Neutrophil (primary cell): ENCODE measurements around the gene FHIP2A.

Source experiments
- H3K27ac ChIP-seq: fragments of 200-600 bp; sonication (generic); 2 replicates; pipeline ENCODE4 v1.5.1; 2016; ENCODE audit warnings: mild to moderate bottlenecking, moderate library complexity
- H3K27me3 ChIP-seq: fragments of 200-600 bp; sonication (generic); 2 replicates; pipeline ENCODE4 v1.6.0; 2016; ENCODE audit warnings: mild to moderate bottlenecking
- H3K36me3 ChIP-seq: fragments of 200-600 bp; sonication (generic); 2 replicates; pipeline ENCODE4 v1.5.1; 2017
- H3K4me1 ChIP-seq, 2 experiments: fragments of 200-600 bp in 1 of 2; sonication (generic) in 1 of 2; 1 replicate in 1 of 2; 2 replicates in 1 of 2; pipeline versions ENCODE4 v1.5.1 to v1.6.1; 2013 to 2016; ENCODE audit warnings: low read depth in 1 of 2, low read length in 1 of 2, mild to moderate bottlenecking in 1 of 2, moderate library complexity in 1 of 2; ENCODE audit not compliant: control insufficient read depth in 1 of 2, insufficient read depth in 1 of 2
- H3K4me3 ChIP-seq, 2 experiments: fragments of 200-600 bp in 1 of 2; sonication (generic) in 1 of 2; 1 replicate in 1 of 2; 2 replicates in 1 of 2; pipeline ENCODE4 v1.5.1; 2013 to 2016; ENCODE audit warnings: low read depth in 1 of 2, low read length in 1 of 2, mild to moderate bottlenecking in 1 of 2, moderate library complexity in 1 of 2
- H3K9me3 ChIP-seq: fragments of 200-600 bp; sonication (generic); 2 replicates; pipeline ENCODE4 v1.5.1; 2016
- CTCF ChIP-seq: fragments of 200-600 bp; sonication (generic); IDR thresholded peaks from 2 replicates; pipeline ENCODE4 v1.5.1; 2016; ENCODE audit warnings: antibody characterized with exemption

The FHIP2A gene

GRCh38 chr10:114821915-114822443 is 399 bp downstream of the FHIP2A start:
- Histone ChIP-seq H3K9me3 (no peaks in the 10 kb centered on the region), H3K36me3 (no peaks in the 10 kb centered on the region), H3K4me1 (peaks cover 48 to 51% of the 10 kb centered on the region in 2 experiments), H3K27me3 (no peaks in the 10 kb centered on the region), H3K27ac (peak overlapping the region; percentile 96), H3K4me3 (peak overlapping the region; percentile 74 to 98)
- TF ChIP-seq CTCF: peak; percentile 27

GRCh38 chr10:114822444-114823076 is 980 bp downstream of the FHIP2A start:
- no peak for TF ChIP-seq CTCF
- H3K27ac ChIP-seq: peak overlapping the region; percentile 96
- H3K27me3 ChIP-seq: no peaks in the 10 kb centered on the region
- no peaks in the 10 kb centered on the region for H3K9me3 ChIP-seq
- H3K4me3 ChIP-seq: peak overlapping the region; percentile 74 to 98
- no peaks in the 10 kb centered on the region for H3K36me3 ChIP-seq
- peaks cover 42 to 45% of the 10 kb centered on the region in 2 experiments for H3K4me1 ChIP-seq

- Histone ChIP-seq H3K4me1 (peaks cover 37 to 40% of the 10 kb centered on the region in 2 experiments), H3K27me3 (no peaks in the 10 kb centered on the region), H3K27ac (peak overlapping the region; percentile 96), H3K4me3 (peak overlapping the region; percentile 74 to 98), H3K36me3 (no peaks in the 10 kb centered on the region), H3K9me3 (no peaks in the 10 kb centered on the region)
- no peak for TF ChIP-seq CTCF
Observed at GRCh38 chr10:114823077-114823463, 1.5 kb downstream of the FHIP2A start.

GRCh38 chr10:114824391-114824790 is 2.8 kb downstream of the FHIP2A start:
- no peak for TF ChIP-seq CTCF
- H3K27ac ChIP-seq: peak overlapping the region; percentile 96
- peak overlapping the region; percentile 8 to 74 for H3K4me3 ChIP-seq
- H3K36me3 ChIP-seq: no peaks in the 10 kb centered on the region
- H3K9me3 ChIP-seq: no peaks in the 10 kb centered on the region
- no peaks in the 10 kb centered on the region for H3K27me3 ChIP-seq
- H3K4me1 ChIP-seq: peaks cover 35 to 42% of the 10 kb centered on the region in 2 experiments

- Histone ChIP-seq H3K4me1 (peaks cover 29 to 43% of the 10 kb centered on the region in 2 experiments), H3K4me3 (no peak overlapping the region), H3K36me3 (no peaks in the 10 kb centered on the region), H3K27ac (peak overlapping the region; percentile 51), H3K27me3 (no peaks in the 10 kb centered on the region), H3K9me3 (no peaks in the 10 kb centered on the region)
- no peak for TF ChIP-seq CTCF
Observed at GRCh38 chr10:114825513-114826253, 4.1 kb downstream of the FHIP2A start.
